HG02759 (cell line): ENCODE data around the gene NUBPL.
A peak's percentile ranks its signal among the peaks of the same experiment; 100 is the strongest.
"Not testable (repeated sequence)": the region's sequence is repeated elsewhere in the genome, so short reads cannot be mapped to it uniquely, and the experiment has no call there.

Experiments
- ATAC-seq: cut with Tn5 transposase; IDR thresholded peaks from one replicate; pipeline ENCODE4 v1.9.1; 2021; ENCODE audit warnings: mild to moderate bottlenecking, moderate library complexity; ENCODE audit not compliant: unreplicated experiment

Gene NUBPL

GRCh38 chr14:31726337-31726736, 165.1 kb downstream of the NUBPL start:
- ATAC-seq, result no peak

DNA sequence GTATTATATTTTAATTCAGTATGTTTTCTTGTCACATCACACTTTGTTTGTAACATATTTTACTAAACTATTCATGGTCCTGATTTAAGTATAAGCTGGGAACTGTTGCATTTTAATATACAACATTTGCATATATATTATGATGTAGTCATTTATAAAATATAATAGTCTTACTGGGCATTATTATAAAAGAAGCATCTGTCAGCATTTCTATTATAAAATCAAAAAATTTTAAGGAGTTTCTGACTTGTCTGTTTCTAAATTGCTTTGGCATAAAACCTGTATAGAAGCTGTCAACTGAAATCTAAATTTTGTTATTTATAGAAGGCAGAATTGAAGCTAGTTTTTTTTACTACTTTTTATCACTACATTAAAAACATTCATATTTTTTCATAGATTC, 166.6 kb downstream of the NUBPL start:
- no peak for ATAC-seq

DNA sequence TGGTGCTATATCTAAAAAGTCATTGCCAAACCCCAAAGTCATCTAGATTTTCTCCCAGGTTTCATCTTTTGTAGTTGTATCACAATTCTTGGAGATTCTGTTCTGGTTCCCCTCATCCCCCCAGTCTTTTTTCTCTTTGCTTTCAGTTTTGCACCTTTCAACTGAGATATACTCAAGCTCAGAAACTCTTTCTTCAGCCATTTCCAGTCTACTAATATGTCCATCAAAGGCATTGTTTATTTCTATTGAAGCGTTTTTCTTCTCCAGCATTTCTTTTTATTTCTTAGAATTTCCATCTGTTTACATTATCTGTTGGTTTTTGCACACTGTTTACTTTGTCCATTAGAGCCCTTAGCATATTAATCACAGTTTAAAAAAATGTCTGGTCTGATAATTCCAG, 179.5 kb downstream of the NUBPL start:
- no peak for ATAC-seq

DNA sequence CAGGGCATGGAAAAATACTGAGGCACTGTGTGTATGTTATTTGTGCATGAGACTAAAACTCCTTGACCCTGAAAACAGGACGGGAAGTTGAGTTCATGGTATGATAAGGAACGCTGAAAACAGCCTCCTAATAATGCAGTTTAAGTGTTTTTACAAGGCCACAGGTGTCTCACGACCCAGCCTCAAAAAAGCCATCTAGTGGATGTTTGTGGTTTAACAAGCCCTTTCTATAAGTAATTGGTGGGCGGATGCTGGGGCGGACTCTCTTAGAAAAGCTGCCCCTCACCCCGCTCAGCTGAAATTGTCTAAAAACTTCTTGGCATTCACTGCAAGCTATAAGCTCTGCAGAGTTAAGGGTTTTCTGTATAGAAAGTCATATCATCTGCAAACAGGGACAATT, 184.5 kb downstream of the NUBPL start:
- no peak for ATAC-seq

- no peak for ATAC-seq
Measured at GRCh38 chr14:31746326-31746725, 185.1 kb downstream of the NUBPL start.

- ATAC-seq, result no peak
Measured at GRCh38 chr14:31749275-31749674, 188.1 kb downstream of the NUBPL start.

GRCh38 chr14:31751047-31751446, 189.8 kb downstream of the NUBPL start:
- not testable (repeated sequence) for ATAC-seq

GRCh38 chr14:31752867-31753661, 191.9 kb downstream of the NUBPL start:
- ATAC-seq, result peak; percentile 53

DNA sequence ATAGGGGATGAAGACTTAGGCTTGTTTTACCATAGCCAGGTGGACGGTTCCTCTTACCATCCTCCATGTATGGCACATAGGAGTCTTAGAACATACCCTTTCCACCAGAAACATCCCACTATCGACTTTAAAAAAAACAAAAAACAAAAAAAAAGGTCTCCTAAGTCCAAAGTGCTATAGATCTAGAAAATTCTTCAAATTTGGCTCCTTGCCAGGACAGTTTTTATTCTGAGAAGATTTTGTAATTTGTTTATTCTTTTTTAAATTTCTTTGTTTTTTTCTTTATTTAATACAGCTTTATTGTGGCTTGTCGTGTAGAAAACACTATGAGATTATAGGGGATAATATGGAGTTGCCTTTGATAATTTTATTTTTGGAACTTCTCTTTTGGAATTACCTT, 197.7 kb downstream of the NUBPL start:
- ATAC-seq, result no peak

GRCh38 chr14:31760277-31760676, 199.1 kb downstream of the NUBPL start:
- no peak for ATAC-seq

- no peak for ATAC-seq
Measured at GRCh38 chr14:31761325-31761724, 200.1 kb downstream of the NUBPL start.

DNA sequence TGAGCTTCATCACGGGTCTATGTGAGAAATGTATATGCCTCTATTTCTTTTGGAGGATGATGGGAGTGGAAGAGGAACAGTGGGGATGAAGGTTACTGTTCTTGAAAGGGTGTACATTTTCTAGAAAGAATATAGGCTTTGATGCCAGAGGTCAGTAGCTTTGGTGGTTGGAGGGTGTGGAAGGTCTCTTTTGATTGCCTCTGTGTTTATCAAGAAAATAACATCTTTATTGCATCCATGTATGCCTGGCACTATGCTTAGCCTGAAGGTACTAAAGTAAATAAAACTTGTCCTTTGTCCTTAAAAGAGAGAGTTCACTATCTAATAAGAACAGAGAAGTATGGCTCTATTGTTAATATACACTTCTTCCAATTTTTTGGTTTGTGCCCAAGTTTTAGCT, 201.8 kb downstream of the NUBPL start:
- no peak for ATAC-seq

DNA sequence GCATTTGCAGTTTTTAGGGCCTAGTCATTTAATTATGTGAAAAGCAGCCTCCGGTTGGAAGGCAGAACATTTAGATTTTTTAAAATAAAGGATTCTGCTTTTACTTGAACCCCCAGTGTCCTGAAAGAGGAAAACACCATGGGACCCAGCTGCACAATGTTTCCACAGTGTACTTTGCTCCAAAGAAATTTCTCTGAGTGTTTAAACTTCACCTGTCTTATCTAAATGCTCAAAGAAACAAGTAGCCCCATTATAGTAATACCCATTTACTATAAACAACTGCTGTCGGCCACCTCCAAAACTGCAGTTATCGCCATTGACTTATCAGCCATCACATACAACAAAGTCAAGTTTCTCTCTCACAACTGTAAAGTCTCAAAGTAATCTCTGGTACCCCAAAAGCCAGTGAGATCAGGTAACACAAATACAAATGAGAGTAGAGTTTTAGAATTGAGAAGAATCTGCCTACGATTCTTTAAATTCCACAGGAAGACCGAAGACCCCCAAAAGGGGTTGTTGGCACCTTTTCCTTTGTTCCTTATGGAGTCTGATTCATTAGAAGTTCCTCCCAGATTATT, 205.2 kb downstream of the NUBPL start:
- no peak for ATAC-seq

GRCh38 chr14:31768355-31768754, 207.2 kb downstream of the NUBPL start:
- no peak for ATAC-seq

- ATAC-seq, result no peak
Measured at GRCh38 chr14:31770271-31770670, 209.1 kb downstream of the NUBPL start.

DNA sequence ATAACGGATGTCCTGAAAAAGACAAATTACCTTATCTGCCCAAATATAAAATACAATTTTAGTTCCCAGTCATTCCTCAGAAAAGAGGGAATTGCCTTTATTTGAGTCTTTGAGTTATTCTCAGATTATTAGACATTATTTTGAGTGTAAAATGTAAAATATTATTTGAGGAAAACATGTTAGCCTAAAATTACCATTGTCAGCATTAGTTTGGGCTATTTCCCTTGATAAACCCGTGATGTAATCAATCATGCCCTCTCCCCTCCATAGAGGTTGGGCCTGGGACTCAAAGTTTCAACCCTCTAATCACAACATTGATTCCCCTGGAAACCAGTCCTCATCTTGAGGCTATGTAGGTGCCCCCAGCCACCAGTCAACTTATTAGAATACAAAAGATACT, 213.4 kb downstream of the NUBPL start:
- no peak for ATAC-seq

GRCh38 chr14:31777312-31777711, 216.1 kb downstream of the NUBPL start:
- no peak for ATAC-seq

- no peak for ATAC-seq
Measured at GRCh38 chr14:31781578-31781977, 220.4 kb downstream of the NUBPL start.

GRCh38 chr14:31785574-31785973, 224.4 kb downstream of the NUBPL start:
- ATAC-seq, result no peak

- no peak for ATAC-seq
Measured at GRCh38 chr14:31787377-31787776, 226.2 kb downstream of the NUBPL start.

DNA sequence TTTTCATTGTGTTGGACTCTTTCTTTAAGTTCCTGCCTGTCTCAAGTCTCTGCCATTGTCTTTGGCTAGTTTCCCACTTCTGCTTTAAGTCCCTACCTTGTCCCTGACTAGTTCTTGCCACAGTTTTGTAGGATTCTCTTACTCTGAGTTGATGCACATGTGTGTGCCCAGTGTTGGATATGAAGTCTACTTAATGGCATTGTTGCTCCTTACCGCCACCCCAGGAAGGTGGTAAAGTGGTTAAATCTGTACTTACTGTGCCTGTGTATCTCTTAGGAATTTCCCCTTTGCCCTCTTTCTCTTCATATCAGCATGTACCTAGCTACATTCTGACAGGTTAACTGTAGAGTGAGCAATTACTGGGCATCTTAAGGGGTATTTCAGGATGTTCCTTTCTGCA, 227.1 kb downstream of the NUBPL start:
- no peak for ATAC-seq

DNA sequence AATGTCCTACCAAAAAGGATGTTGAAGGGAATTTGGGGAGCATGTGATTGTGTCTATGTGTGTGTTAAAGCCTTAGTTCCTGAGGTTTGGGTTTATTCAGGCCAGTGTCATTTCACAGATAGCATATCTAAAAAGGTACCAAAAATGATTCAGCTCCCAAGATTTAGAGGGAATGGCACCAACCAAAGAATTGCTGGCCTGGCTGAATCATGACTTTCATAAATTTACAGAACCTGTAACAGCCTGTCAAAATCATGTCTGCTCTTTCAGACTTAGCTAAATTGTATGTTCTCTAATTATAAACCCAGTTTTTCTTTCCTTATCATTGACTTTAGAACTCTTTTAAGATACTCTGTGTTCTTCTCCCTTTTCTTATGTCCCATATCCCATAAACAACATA, 231.5 kb downstream of the NUBPL start:
- no peak for ATAC-seq

DNA sequence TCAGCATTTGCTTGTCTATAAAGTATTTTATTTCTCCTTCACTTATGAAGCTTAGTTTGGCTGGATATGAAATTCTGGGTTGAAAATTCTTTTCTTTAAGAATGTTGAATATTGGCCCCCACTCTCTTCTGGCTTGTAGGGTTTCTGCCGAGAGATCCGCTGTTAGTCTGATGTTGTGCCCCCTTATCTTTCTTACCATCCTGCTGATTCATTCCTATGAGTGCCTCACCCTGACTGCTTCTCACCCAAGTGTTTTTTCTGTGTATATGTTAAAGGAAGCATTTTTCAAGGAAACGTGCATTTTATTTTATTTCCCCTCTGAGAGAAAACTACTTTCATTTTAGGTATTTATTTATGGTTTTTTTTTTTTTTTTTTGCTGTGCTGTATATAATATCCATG, 236.7 kb downstream of the NUBPL start:
- not testable (repeated sequence) for ATAC-seq
